ENCODE measurements around the gene GLTP. TPM values are rescaled to one million over a fixed set of nuclear protein-coding genes. Genes with fewer than 3 reads are reported as not detected.
A peak's percentile ranks its signal among the peaks of the same experiment; 100 is the strongest.
"Not testable (repeated sequence)": the region's sequence is repeated elsewhere in the genome, so short reads cannot be mapped to it uniquely, and the experiment has no call there.

Gene GLTP
- total and polyA plus RNA-seq, 4 experiments from 2014 or later = 23.6 to 48.1 (median 24.0) TPM

- H3K27ac Mint-ChIP-seq = peak overlapping the region in 2 of 7 donors; percentile 9 to 41
- H3K4me3 ChIP-seq (ENCODE audit: low read length in 2 of 2) = no peak overlapping the region
- peaks cover 8 to 21% of the 10 kb centered on the region in 2 donors for H3K36me3 Mint-ChIP-seq
- DNase-seq = no peak
- intact Hi-C loops (cut with micrococcal nuclease) = no loop called here
- H3K27ac ChIP-seq (ENCODE audit: low read depth, low read length) = no peak overlapping the region
- ChIA-PET CTCF (ENCODE audit: partially characterized antibody) (interaction anchor here (1.0 to 1.2 kb wide), 2 partner anchors 9 to 16 kb away, joined by 4 to 5 read pairs; no protein-coding TSS in a partner anchor), POLR2A (ENCODE audit: partially characterized antibody) (no interaction called here)
- H3K9me3 Mint-ChIP-seq = no peaks in the 10 kb centered on the region
- H3K27me3 Mint-ChIP-seq = no peaks in the 10 kb centered on the region
- H3K9me3 ChIP-seq (ENCODE audit: control insufficient read depth in 1 of 2, low read length in 2 of 2) = no peaks in the 10 kb centered on the region
- H3K4me3 Mint-ChIP-seq = no peak overlapping the region
- H3K36me3 ChIP-seq (ENCODE audit: insufficient read depth, low read length) = peaks cover 16% of the 10 kb centered on the region
- H3K4me1 Mint-ChIP-seq = peaks cover 9 to 30% (median 20%) of the 10 kb centered on the region in 4 donors
- H3K4me1 ChIP-seq (ENCODE audit: insufficient read depth, low read length) = peaks cover 7% of the 10 kb centered on the region
- no peaks in the 10 kb centered on the region for H3K27me3 ChIP-seq (ENCODE audit: insufficient read depth, low read length)
Observed at GRCh38 chr12:109861689-109862314, 18.5 kb downstream of the GLTP start.

GRCh38 chr12:109860977-109861376 is 19.4 kb downstream of the GLTP start:
- peaks cover 9 to 25% (median 16%) of the 10 kb centered on the region in 4 donors for H3K4me1 Mint-ChIP-seq
- no peak for DNase-seq
- Histone ChIP-seq H3K4me1 (ENCODE audit: insufficient read depth, low read length) (peaks cover 7% of the 10 kb centered on the region), H3K36me3 (ENCODE audit: insufficient read depth, low read length) (peaks cover 22% of the 10 kb centered on the region), H3K4me3 (ENCODE audit: low read length in 2 of 2) (no peak overlapping the region), H3K27me3 (ENCODE audit: insufficient read depth, low read length) (no peaks in the 10 kb centered on the region), H3K9me3 (ENCODE audit: control insufficient read depth in 1 of 2, low read length in 2 of 2) (no peaks in the 10 kb centered on the region), H3K27ac (ENCODE audit: low read depth, low read length) (no peak overlapping the region)
- no peak overlapping the region for H3K4me3 Mint-ChIP-seq
- CTCF ChIA-PET (ENCODE audit: partially characterized antibody) = interaction anchor here (1.0 kb wide), 1 partner anchor 15 kb away, joined by 5 read pairs; no protein-coding TSS in a partner anchor
- POLR2A ChIA-PET (ENCODE audit: partially characterized antibody) = no interaction called here
- H3K27ac Mint-ChIP-seq = peak overlapping the region in 1 of 7 donors; percentile 13
- no peaks in the 10 kb centered on the region for H3K9me3 Mint-ChIP-seq
- H3K27me3 Mint-ChIP-seq = no peaks in the 10 kb centered on the region
- intact Hi-C loops (cut with micrococcal nuclease) = no loop called here
- H3K36me3 Mint-ChIP-seq = peaks cover 8 to 26% of the 10 kb centered on the region in 2 donors

DNA sequence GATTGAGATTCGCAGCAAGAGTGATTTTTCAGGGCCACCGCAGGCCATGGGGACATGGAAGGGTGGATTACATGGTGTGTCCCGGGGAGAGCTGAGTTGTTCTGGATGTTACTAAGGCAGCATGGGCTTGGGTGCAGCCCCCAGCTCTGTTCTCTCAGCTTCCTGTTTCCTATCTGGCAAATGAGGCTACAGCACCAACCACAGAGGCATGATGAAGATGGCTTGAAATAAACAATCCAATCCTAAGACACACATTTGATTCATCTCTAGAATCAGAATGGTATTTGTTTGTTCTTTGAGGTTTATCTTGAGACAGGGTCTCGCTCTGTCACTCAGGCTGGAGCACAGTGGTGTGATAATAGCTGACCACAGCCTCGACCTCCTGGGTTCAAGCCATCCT is 21.6 kb downstream of the GLTP start:
- POLR2A ChIA-PET (ENCODE audit: partially characterized antibody) = no interaction called here
- peaks cover 2 to 9% (median 5%) of the 10 kb centered on the region in 4 donors for H3K4me1 Mint-ChIP-seq
- H3K27ac Mint-ChIP-seq = peak overlapping the region in 4 of 7 donors; percentile 37 to 82 (median 58)

GRCh38 chr12:109857715-109858114 is 22.6 kb downstream of the GLTP start:
- H3K9me3 ChIP-seq (ENCODE audit: control insufficient read depth in 1 of 2, low read length in 2 of 2) = no peaks in the 10 kb centered on the region
- Mint-ChIP-seq H3K27ac (peak overlapping the region in 2 of 7 donors; percentile 61 to 79), H3K36me3 (peaks cover 11 to 39% of the 10 kb centered on the region in 2 donors), H3K4me3 (no peak overlapping the region), H3K9me3 (no peaks in the 10 kb centered on the region), H3K4me1 (peaks cover 0 to 3% (median 2%) of the 10 kb centered on the region in 4 donors), H3K27me3 (no peaks in the 10 kb centered on the region)
- no peak overlapping the region for H3K4me3 ChIP-seq (ENCODE audit: low read length in 2 of 2)
- H3K27me3 ChIP-seq (ENCODE audit: insufficient read depth, low read length) = no peaks in the 10 kb centered on the region
- DNase-seq = no peak
- no peak overlapping the region for H3K27ac ChIP-seq (ENCODE audit: low read depth, low read length)
- peaks cover 25% of the 10 kb centered on the region for H3K36me3 ChIP-seq (ENCODE audit: insufficient read depth, low read length)
- ChIA-PET CTCF (ENCODE audit: partially characterized antibody) (interaction anchor here (0.8 to 3.1 kb wide), 3 partner anchors 11 to 52 kb away, joined by 3 to 36 read pairs (median 3); no protein-coding TSS in a partner anchor), POLR2A (ENCODE audit: partially characterized antibody) (no interaction called here)
- no peaks in the 10 kb centered on the region for H3K4me1 ChIP-seq (ENCODE audit: insufficient read depth, low read length)
- intact Hi-C loops (cut with micrococcal nuclease) = no loop called here

More for the DNA sequence above, 21.6 kb downstream of the GLTP start:
- H3K36me3 Mint-ChIP-seq = peaks cover 8 to 37% of the 10 kb centered on the region in 2 donors
- no peaks in the 10 kb centered on the region for H3K27me3 Mint-ChIP-seq
- peaks cover 25% of the 10 kb centered on the region for H3K36me3 ChIP-seq (ENCODE audit: insufficient read depth, low read length)
- H3K4me3 ChIP-seq (ENCODE audit: low read length in 2 of 2) = no peak overlapping the region
- no peak for DNase-seq
- CTCF ChIA-PET (ENCODE audit: partially characterized antibody) = interaction anchor here (0.8 to 3.1 kb wide), 6 partner anchors 10 to 53 kb away, joined by 3 to 36 read pairs (median 3); no protein-coding TSS in a partner anchor
- intact Hi-C loops (cut with micrococcal nuclease) = no loop called here
- H3K4me3 Mint-ChIP-seq = peak overlapping the region in 1 of 8 donors; percentile 17
- no peaks in the 10 kb centered on the region for H3K9me3 ChIP-seq (ENCODE audit: control insufficient read depth in 1 of 2, low read length in 2 of 2)
- no peak overlapping the region for H3K27ac ChIP-seq (ENCODE audit: low read depth, low read length)
- H3K9me3 Mint-ChIP-seq = no peaks in the 10 kb centered on the region
- H3K27me3 ChIP-seq (ENCODE audit: insufficient read depth, low read length) = no peaks in the 10 kb centered on the region
- H3K4me1 ChIP-seq (ENCODE audit: insufficient read depth, low read length) = no peaks in the 10 kb centered on the region

DNA sequence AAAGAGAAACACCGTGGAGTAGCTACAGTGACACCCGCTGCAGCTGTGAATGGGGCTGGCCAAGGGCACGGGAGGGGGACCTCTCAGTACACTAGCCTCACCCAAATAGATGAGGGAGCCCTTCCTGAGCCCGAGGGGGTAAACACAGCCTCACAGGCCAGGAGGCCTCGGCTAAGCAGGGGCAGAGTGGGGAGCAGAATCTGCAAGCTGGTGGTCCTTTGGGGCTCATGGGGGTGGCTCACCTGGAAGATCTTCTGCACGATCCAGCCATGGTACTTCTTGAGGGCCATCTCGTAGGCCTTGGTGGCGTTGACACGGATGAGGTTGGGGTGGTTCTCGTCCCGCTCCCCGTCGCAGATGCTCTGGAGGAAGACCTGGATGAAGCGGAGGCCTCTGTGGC is 25.0 kb downstream of the GLTP start:
- intact Hi-C loops (cut with micrococcal nuclease) = no loop called here
- H3K36me3 Mint-ChIP-seq = peaks cover 17 to 49% of the 10 kb centered on the region in 2 donors

GRCh38 chr12:109850518-109850917 is 29.8 kb downstream of the GLTP start:
- intact Hi-C loops (cut with micrococcal nuclease) = loop anchor here (5.0 kb wide), 1 partner anchor 397 kb away; no protein-coding TSS in a partner anchor
- H3K36me3 ChIP-seq (ENCODE audit: insufficient read depth, low read length); H3K4me1 Mint-ChIP-seq; H3K27me3 ChIP-seq (ENCODE audit: insufficient read depth, low read length); H3K9me3 Mint-ChIP-seq; H3K27ac Mint-ChIP-seq; H3K4me3 ChIP-seq (ENCODE audit: low read length in 2 of 2); H3K9me3 ChIP-seq (ENCODE audit: control insufficient read depth in 1 of 2, low read length in 2 of 2); DNase-seq; H3K27ac ChIP-seq (ENCODE audit: low read depth, low read length); H3K4me1 ChIP-seq (ENCODE audit: insufficient read depth, low read length); H3K4me3 Mint-ChIP-seq; H3K27me3 Mint-ChIP-seq; POLR2A ChIA-PET (ENCODE audit: partially characterized antibody): not testable (repeated sequence)
- CTCF ChIA-PET (ENCODE audit: partially characterized antibody) = interaction anchor here (1.6 kb wide), 1 partner anchor 78 kb away, joined by 8 read pairs; no protein-coding TSS in a partner anchor
- H3K36me3 Mint-ChIP-seq = peaks cover 9 to 28% of the 10 kb centered on the region in 2 donors

More for the DNA sequence above, 25.0 kb downstream of the GLTP start:
- no peaks in the 10 kb centered on the region for H3K27me3 Mint-ChIP-seq
- Histone ChIP-seq H3K27ac (ENCODE audit: low read depth, low read length) (no peak overlapping the region), H3K4me1 (ENCODE audit: insufficient read depth, low read length) (no peaks in the 10 kb centered on the region), H3K4me3 (ENCODE audit: low read length in 2 of 2) (no peak overlapping the region), H3K27me3 (ENCODE audit: insufficient read depth, low read length) (no peaks in the 10 kb centered on the region), H3K9me3 (ENCODE audit: control insufficient read depth in 1 of 2, low read length in 2 of 2) (no peaks in the 10 kb centered on the region), H3K36me3 (ENCODE audit: insufficient read depth, low read length) (peaks cover 25% of the 10 kb centered on the region)
- CTCF ChIA-PET (ENCODE audit: partially characterized antibody) = interaction anchor here (2.9 kb wide), 1 partner anchor 10 kb away, joined by 32 read pairs; no protein-coding TSS in a partner anchor
- H3K27ac Mint-ChIP-seq = no peak overlapping the region
- no peak overlapping the region for H3K4me3 Mint-ChIP-seq
- peaks cover 0 to 3% (median 2%) of the 10 kb centered on the region in 4 donors for H3K4me1 Mint-ChIP-seq
- no peak for DNase-seq
- POLR2A ChIA-PET (ENCODE audit: partially characterized antibody) = no interaction called here
- H3K9me3 Mint-ChIP-seq = no peaks in the 10 kb centered on the region

GRCh38 chr12:109847142-109847735 is 33.1 kb downstream of the GLTP start:
- intact Hi-C loops (cut with micrococcal nuclease) = no loop called here
- no peak for DNase-seq
- H3K4me3 ChIP-seq (ENCODE audit: low read length in 2 of 2) = no peak overlapping the region
- H3K36me3 ChIP-seq (ENCODE audit: insufficient read depth, low read length) = no peaks in the 10 kb centered on the region
- ChIA-PET POLR2A (ENCODE audit: partially characterized antibody) (interaction anchor here (0.6 kb wide), 1 partner anchor 161 kb away, joined by 3 read pairs; no protein-coding TSS in a partner anchor), CTCF (ENCODE audit: partially characterized antibody) (interaction anchor here (0.6 to 5.4 kb wide), 5 partner anchors 11 to 41 kb away, joined by 3 to 86 read pairs (median 36); no protein-coding TSS in a partner anchor)
- no peak overlapping the region for H3K27ac Mint-ChIP-seq
- peaks cover 6 to 10% of the 10 kb centered on the region in 2 donors for H3K36me3 Mint-ChIP-seq
- H3K4me3 Mint-ChIP-seq = no peak overlapping the region
- H3K27ac ChIP-seq (ENCODE audit: low read depth, low read length) = no peak overlapping the region
- H3K4me1 ChIP-seq (ENCODE audit: insufficient read depth, low read length) = peaks cover 9% of the 10 kb centered on the region
- no peaks in the 10 kb centered on the region for H3K27me3 Mint-ChIP-seq
- no peaks in the 10 kb centered on the region for H3K9me3 ChIP-seq (ENCODE audit: control insufficient read depth in 1 of 2, low read length in 2 of 2)
- no peaks in the 10 kb centered on the region for H3K9me3 Mint-ChIP-seq
- peaks cover 4 to 10% (median 7%) of the 10 kb centered on the region in 4 donors for H3K4me1 Mint-ChIP-seq
- no peaks in the 10 kb centered on the region for H3K27me3 ChIP-seq (ENCODE audit: insufficient read depth, low read length)
